ENCODE results near the gene LY6G6D. TPM values are rescaled to one million over a fixed set of nuclear protein-coding genes. Genes with fewer than 3 reads are reported as not detected.
A peak's percentile ranks its signal among the peaks of the same experiment; 100 is the strongest.

The LY6G6D gene
- total and polyA plus RNA-seq, 2 of the 13 experiments (the other 11 are each of a cell fraction or from before 2014, with no cell fraction given) = not detected

- TF ChIP-seq CREBL2 (CRISPR knock-in tag; IDR thresholded peaks at IDR 0.05; ENCODE audit: borderline replicate concordance) (no peak), ZNF646 (CRISPR knock-in tag; IDR thresholded peaks at IDR 0.05) (peak; percentile 73; the same call in 1 of the 2 replicates), IRX3 (CRISPR knock-in tag; IDR thresholded peaks at IDR 0.05; ENCODE audit: borderline replicate concordance, low read depth) (peak; percentile 76; the same call in 1 of the 2 replicates), MIER3 (CRISPR knock-in tag; IDR thresholded peaks at IDR 0.05; ENCODE audit: borderline replicate concordance) (0 out of 2 replicates have a peak, but pooled peaks have one; percentile 23), BATF2 (CRISPR knock-in tag; IDR thresholded peaks at IDR 0.05) (0 out of 2 replicates have a peak, but pooled peaks have one; percentile 31), TBX2 (CRISPR knock-in tag; IDR thresholded peaks at IDR 0.05; ENCODE audit: borderline replicate concordance) (peak; percentile 100), HDAC6 (IDR thresholded peaks at IDR 0.05; ENCODE audit: low read depth, low read length) (no peak), KDM3A (CRISPR knock-in tag; IDR thresholded peaks at IDR 0.05; ENCODE audit: low read depth) (peak; percentile 86)
- TF ChIP-seq, protein P1, sequence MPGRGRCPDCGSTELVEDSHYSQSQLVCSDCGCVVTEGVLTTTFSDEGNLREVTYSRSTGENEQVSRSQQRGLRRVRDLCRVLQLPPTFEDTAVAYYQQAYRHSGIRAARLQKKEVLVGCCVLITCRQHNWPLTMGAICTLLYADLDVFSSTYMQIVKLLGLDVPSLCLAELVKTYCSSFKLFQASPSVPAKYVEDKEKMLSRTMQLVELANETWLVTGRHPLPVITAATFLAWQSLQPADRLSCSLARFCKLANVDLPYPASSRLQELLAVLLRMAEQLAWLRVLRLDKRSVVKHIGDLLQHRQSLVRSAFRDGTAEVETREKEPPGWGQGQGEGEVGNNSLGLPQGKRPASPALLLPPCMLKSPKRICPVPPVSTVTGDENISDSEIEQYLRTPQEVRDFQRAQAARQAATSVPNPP (CRISPR knock-in tag; IDR thresholded peaks at IDR 0.05) = peak; percentile 35; the same call in 1 of the 2 replicates
- TF ChIP-seq, protein P2, sequence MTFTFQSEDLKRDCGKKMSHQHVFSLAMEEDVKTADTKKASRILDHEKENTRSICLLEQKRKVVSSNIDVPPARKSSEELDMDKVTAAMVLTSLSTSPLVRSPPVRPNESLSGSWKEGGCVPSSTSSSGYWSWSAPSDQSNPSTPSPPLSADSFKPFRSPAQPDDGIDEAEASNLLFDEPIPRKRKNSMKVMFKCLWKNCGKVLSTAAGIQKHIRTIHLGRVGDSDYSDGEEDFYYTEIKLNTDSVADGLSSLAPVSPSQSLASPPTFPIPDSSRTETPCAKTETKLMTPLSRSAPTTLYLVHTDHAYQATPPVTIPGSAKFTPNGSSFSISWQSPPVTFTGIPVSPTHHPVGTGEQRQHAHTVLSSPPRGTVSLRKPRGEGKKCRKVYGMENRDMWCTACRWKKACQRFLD (CRISPR knock-in tag; IDR thresholded peaks at IDR 0.05; ENCODE audit: borderline replicate concordance) = 0 out of 2 replicates have a peak, but pooled peaks have one; percentile 23
- TF ChIP-seq, protein P3, sequence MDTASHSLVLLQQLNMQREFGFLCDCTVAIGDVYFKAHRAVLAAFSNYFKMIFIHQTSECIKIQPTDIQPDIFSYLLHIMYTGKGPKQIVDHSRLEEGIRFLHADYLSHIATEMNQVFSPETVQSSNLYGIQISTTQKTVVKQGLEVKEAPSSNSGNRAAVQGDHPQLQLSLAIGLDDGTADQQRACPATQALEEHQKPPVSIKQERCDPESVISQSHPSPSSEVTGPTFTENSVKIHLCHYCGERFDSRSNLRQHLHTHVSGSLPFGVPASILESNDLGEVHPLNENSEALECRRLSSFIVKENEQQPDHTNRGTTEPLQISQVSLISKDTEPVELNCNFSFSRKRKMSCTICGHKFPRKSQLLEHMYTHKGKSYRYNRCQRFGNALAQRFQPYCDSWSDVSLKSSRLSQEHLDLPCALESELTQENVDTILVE (CRISPR knock-in tag; IDR thresholded peaks at IDR 0.05) = peak; percentile 81
- TF ChIP-seq, protein P4, sequence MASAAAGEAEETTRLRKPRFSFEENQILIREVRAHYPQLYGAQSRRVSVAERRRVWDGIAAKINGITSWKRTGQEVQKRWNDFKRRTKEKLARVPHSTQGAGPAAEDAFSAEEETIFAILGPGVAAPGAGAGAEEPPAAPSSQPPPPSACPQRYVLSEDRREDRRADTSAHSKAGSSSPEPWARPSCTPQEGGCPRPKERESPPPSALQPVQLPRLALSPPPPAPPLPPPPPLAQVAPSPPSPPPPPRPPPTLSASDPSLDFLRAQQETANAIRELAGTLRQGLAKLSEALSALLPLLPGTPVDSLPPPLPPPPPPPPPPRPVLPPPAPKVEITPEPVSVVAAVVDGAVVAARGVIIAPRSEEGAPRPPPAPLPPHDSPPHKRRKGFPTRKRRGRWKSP (CRISPR knock-in tag; IDR thresholded peaks at IDR 0.05) = 0 out of 2 replicates have a peak, but pooled peaks have one; percentile 11
- TF ChIP-seq, protein P5, sequence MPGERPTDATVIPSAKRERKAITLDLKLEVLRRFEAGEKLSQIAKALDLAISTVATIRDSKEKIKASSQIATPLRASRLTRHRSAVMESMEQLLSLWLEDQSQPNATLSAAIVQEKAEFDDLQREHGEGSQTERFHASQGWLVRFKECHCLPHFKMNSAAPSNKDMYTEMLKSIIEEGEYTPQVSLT (CRISPR knock-in tag; IDR thresholded peaks at IDR 0.05; ENCODE audit: borderline replicate concordance, low read depth) = no peak
These were observed 23.1 kb downstream of the LY6G6D start (continued) for GRCh38 chr6:31737991-31738979.

Measured in HepG2 (cell line).